Chondrocyte (in vitro differentiated cells): Measurements from ENCODE around the gene PHF21B. TPM values are rescaled to one million over a fixed set of nuclear protein-coding genes. Genes with fewer than 3 reads are reported as not detected.
A peak's percentile ranks its signal among the peaks of the same experiment; 100 is the strongest.
"Not testable (repeated sequence)": the region's sequence is repeated elsewhere in the genome, so short reads cannot be mapped to it uniquely, and the experiment has no call there.

ENCODE experiments used
- DNase-seq: peaks from one replicate; pipeline ENCODE4 v3.0.0; 2021; ENCODE audit warnings: mixed read lengths, low spot score
- H3K27ac Mint-ChIP-seq: one replicate; pipeline ENCODE4 v1.8.0; 2021; ENCODE audit warnings: mild to moderate bottlenecking, moderate library complexity, mixed read lengths; ENCODE audit not compliant: unreplicated experiment
- H3K27me3 Mint-ChIP-seq: 2 replicates; pipeline ENCODE4 v1.8.0; 2021; ENCODE audit warnings: low read depth, mixed read lengths
- H3K36me3 Mint-ChIP-seq: 2 replicates; pipeline ENCODE4 v1.8.0; 2021; ENCODE audit warnings: low read depth, mixed read lengths
- H3K4me1 Mint-ChIP-seq: 2 replicates; pipeline ENCODE4 v1.8.0; 2021; ENCODE audit warnings: low read depth, mild to moderate bottlenecking, mixed read lengths
- H3K4me3 Mint-ChIP-seq: one replicate; pipeline ENCODE4 v1.8.0; 2021; ENCODE audit warnings: mild to moderate bottlenecking, moderate library complexity, mixed read lengths; ENCODE audit not compliant: unreplicated experiment
- H3K9me3 Mint-ChIP-seq: 2 replicates; pipeline ENCODE4 v1.8.0; 2021; ENCODE audit warnings: low read depth, mixed read lengths
- total RNA-seq: library from RNA; stranded (reverse); gene quantifications from 3 replicates; pipeline ENCODE4 v1.2.1, GENCODE V29; 2021
- TF ChIP-seq, protein P1 (sequence below): fragments of 200-600 bp; sonication (generic); IDR thresholded peaks from 2 replicates; pipeline ENCODE4 v1.5.0; 2021; ENCODE audit warnings: antibody characterized with exemption, mild to moderate bottlenecking, moderate library complexity

Gene PHF21B
- total RNA-seq, 1 donor from 2014 or later = 0.82 TPM

- Mint-ChIP-seq H3K9me3 (no peaks in the 10 kb centered on the region), H3K36me3 (peaks cover 2% of the 10 kb centered on the region), H3K4me1 (no peaks in the 10 kb centered on the region), H3K27ac (no peak overlapping the region), H3K27me3 (peaks cover 64% of the 10 kb centered on the region), H3K4me3 (no peak overlapping the region)
- DNase-seq = no peak
- TF ChIP-seq, protein P1, sequence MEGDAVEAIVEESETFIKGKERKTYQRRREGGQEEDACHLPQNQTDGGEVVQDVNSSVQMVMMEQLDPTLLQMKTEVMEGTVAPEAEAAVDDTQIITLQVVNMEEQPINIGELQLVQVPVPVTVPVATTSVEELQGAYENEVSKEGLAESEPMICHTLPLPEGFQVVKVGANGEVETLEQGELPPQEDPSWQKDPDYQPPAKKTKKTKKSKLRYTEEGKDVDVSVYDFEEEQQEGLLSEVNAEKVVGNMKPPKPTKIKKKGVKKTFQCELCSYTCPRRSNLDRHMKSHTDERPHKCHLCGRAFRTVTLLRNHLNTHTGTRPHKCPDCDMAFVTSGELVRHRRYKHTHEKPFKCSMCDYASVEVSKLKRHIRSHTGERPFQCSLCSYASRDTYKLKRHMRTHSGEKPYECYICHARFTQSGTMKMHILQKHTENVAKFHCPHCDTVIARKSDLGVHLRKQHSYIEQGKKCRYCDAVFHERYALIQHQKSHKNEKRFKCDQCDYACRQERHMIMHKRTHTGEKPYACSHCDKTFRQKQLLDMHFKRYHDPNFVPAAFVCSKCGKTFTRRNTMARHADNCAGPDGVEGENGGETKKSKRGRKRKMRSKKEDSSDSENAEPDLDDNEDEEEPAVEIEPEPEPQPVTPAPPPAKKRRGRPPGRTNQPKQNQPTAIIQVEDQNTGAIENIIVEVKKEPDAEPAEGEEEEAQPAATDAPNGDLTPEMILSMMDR = no peak
Measured at GRCh38 chr22:45053094-45053493, 43.3 kb upstream of the PHF21B start.

DNA sequence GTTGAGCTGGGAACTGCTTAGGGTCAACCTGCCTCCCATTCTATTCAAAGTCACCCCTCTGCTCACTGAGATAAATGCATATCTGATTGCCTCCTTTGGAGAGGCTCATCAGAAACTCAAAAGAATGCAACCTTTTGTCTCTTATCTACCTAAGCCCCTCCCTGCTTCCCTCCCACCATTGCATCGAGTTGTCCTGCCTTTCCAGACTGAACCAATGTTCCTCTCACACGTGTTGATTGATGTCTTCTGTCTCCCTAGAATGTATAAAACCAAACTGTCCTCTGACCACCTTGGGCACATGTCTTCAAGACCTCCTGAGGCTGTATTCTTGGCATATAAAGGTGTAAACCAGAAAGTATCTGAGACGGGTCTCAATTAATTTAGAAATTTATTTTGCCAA is 42.9 kb upstream of the PHF21B start:
- not testable (repeated sequence) for H3K4me3 Mint-ChIP-seq, H3K27ac Mint-ChIP-seq
- H3K27me3 Mint-ChIP-seq = peaks cover 63% of the 10 kb centered on the region

GRCh38 chr22:45051946-45052345 is 42.1 kb upstream of the PHF21B start:
- no peak overlapping the region for H3K4me3 Mint-ChIP-seq
- TF ChIP-seq, protein P1 = no peak
- peak; percentile 77 for DNase-seq
- peaks cover 70% of the 10 kb centered on the region for H3K27me3 Mint-ChIP-seq
- H3K36me3 Mint-ChIP-seq = peaks cover 2% of the 10 kb centered on the region
- no peaks in the 10 kb centered on the region for H3K4me1 Mint-ChIP-seq
- H3K27ac Mint-ChIP-seq = no peak overlapping the region
- no peaks in the 10 kb centered on the region for H3K9me3 Mint-ChIP-seq

More for the DNA sequence above, 42.9 kb upstream of the PHF21B start:
- H3K9me3 Mint-ChIP-seq, DNase-seq, H3K36me3 Mint-ChIP-seq, H3K4me1 Mint-ChIP-seq: not testable (repeated sequence)

DNA sequence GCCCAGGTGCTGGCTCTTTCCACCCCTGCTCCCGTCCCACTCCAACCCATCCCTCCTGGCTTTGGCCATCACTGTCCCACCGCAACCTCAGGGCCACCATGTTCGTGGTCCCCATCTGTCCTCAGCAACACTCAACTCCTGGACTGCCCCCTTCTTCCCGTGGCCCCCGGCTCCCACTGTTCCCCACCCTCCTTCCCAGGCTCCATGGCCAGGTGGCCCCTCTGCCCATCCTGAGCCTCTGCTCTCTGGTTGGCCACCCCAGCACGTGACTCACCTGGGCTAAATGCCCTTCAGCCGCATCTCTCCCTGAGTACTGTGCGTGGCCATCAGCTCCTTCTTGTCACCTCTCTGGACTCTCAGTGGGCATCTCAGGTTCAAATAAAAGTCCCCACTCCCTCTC is 41.6 kb upstream of the PHF21B start:
- peak; percentile 61 for DNase-seq
- Mint-ChIP-seq H3K27ac (no peak overlapping the region), H3K27me3 (peaks cover 75% of the 10 kb centered on the region), H3K4me1 (no peaks in the 10 kb centered on the region), H3K36me3 (peaks cover 2% of the 10 kb centered on the region), H3K9me3 (no peaks in the 10 kb centered on the region), H3K4me3 (no peak overlapping the region)
- TF ChIP-seq, protein P1 = no peak

DNA sequence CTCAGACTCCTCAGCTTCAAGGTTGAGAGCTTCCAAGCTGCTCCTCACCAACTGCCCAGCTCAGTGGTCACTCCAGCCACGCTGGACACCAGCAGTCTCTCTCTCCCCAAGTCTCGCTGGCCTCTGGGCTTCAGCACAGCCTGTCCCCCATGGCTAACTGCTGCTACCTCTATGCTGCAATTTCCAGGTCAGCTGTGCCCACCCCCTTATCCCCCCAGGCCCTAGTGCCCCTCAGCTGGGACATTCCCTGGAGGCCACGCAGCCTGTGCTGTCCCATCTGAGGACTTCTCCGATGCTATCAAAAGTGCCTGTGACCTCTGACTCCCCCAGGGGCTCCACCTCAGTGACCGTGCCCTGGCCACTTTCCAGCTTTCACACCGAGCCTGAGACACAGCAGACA is 37.5 kb upstream of the PHF21B start:
- no peak overlapping the region for H3K4me3 Mint-ChIP-seq
- peaks cover 66% of the 10 kb centered on the region for H3K27me3 Mint-ChIP-seq
- H3K27ac Mint-ChIP-seq = no peak overlapping the region
- no peaks in the 10 kb centered on the region for H3K4me1 Mint-ChIP-seq
- DNase-seq = no peak
- peaks cover 2% of the 10 kb centered on the region for H3K36me3 Mint-ChIP-seq
- TF ChIP-seq, protein P1 = no peak
- peaks cover 3% of the 10 kb centered on the region for H3K9me3 Mint-ChIP-seq

DNA sequence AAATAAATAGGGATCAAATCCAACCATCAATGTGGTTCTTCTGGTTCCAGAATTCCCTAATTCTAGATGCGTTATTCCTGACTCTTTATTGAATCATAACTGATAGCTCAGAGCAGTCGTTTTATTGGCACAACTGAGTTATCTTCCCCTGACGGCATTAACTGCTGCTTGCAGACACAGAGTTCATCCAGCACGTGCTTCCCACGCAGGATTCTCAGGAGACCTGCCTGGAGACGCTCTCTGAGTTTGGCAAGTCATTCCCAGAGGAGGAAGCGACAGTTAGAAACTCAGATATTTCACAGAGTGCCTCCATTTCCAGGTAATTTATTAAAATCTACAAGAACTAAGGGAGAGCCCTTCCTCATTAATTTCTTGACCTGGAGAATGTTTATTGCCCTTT is 35.4 kb upstream of the PHF21B start:
- TF ChIP-seq, protein P1 = no peak
- peaks cover 3% of the 10 kb centered on the region for H3K9me3 Mint-ChIP-seq
- no peaks in the 10 kb centered on the region for H3K4me1 Mint-ChIP-seq
- peaks cover 51% of the 10 kb centered on the region for H3K27me3 Mint-ChIP-seq
- H3K27ac Mint-ChIP-seq = no peak overlapping the region
- no peak for DNase-seq
- peaks cover 2% of the 10 kb centered on the region for H3K36me3 Mint-ChIP-seq
- no peak overlapping the region for H3K4me3 Mint-ChIP-seq
